Left ventricle myocardium superior (tissue), 1 donor: ENCODE measurements around the gene MAGEC2. TPM values are rescaled to one million over a fixed set of nuclear protein-coding genes. Genes with fewer than 3 reads are reported as not detected.

Source experiments
- ATAC-seq: fragments of 200-7000 bp; cut with Tn5 transposase; one replicate; pipeline ENCODE4 v1.9.1; 2020; ENCODE audit warnings: mild to moderate bottlenecking, moderate library complexity
- DNase-seq: peaks from one replicate; pipeline ENCODE4 v3.0.0-alpha.2; 2020
- intact Hi-C: fragments of 100-400 bp; cut with micrococcal nuclease; formaldehyde crosslinking; loops from one replicate; pipeline ENCODE4 v1.11.0; 2022
- long read RNA-seq: library from polyadenylated mRNA; unstranded; transcript quantifications from one replicate; pipeline ENCODE4 v2.0.0, GENCODE V29; 2021
- total RNA-seq: library from RNA; stranded (reverse); fragmentation: NEBNext Ultra II Directional; extraction: Animal tissue kit (Norgen Biotek cat#: 25700); gene quantifications from one replicate; pipeline ENCODE4 v1.2.1, GENCODE V29; 2021
- donor health status: DM: no; HTN: yes; CAD: no; lungs with severe emphysema.

Gene MAGEC2, protein sequence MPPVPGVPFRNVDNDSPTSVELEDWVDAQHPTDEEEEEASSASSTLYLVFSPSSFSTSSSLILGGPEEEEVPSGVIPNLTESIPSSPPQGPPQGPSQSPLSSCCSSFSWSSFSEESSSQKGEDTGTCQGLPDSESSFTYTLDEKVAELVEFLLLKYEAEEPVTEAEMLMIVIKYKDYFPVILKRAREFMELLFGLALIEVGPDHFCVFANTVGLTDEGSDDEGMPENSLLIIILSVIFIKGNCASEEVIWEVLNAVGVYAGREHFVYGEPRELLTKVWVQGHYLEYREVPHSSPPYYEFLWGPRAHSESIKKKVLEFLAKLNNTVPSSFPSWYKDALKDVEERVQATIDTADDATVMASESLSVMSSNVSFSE
- total RNA-seq = not detected
- long read RNA-seq = 0 reads

DNA sequence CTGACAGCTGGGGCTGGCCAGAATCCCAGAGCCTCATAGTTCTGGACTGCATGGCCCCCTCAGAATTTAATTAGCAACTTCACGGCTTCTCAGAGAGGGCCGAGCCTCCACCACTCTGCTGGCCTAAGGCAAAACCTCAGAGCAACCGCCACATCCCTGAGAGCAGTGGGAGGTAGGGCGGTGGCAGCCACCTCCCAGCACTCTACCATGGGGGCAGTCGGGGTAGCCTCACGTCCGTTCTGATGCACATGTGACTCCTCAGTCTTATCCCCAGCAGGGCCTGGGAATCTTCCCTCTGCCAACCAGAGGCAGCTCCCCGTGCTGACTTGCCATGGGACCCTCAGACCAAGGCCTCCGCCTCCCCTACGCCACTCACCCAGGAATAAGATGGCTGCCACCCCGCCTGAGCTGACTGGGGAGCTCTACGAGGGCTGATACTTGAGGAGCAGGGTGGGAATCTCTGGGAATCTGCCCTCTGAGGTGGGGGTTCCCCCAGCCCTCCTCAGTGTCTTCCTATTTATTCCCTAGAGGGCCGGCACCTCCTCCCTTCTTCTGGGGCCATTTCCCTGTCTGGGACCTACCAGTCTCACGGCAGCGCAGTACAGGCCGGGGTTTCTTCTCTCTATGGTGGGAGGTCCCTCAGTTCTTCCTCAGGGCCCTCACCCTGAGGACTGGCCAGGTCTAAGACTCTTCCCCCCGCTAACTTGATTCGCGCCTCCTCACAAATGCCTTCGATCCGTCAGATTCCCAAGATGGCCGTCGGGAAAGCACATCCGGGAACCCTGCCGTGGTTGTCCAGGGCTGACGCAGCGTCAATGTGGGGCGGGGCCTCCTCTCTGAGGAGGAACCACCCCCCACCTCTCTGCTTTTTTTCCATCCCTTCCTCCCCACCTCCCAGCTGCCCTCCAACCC, at the start of gene MAGEC2:
TSS of gene MAGEC2 (minus strand) at position 769 of the 912 bp plus-strand sequence. CDS start 1,303 bp downstream, outside the sequence.
- intact Hi-C loops = no loop called here
- ATAC-seq (no peak), DNase-seq (no peak)

DNA sequence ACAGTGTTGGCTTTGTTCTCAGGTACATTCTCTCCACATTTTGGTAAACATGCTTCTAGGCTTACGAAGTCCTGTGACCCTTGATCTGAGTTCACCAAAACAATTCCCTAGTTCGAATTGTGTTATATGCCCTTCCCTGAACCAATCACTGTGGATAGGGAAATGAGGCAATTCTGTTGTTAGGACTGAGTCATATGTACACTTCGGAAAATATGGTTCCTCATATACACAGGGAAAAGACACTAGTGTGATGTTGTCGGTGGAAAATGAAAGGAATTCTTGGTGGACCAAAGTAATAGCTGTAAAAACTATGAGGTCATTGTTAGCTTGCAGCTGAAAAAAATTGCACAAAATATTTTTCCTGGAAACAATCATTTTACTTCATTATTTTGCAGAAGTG, 46.6 kb upstream of the MAGEC2 start:
- ATAC-seq = no peak
- intact Hi-C loops = no loop called here

DNA sequence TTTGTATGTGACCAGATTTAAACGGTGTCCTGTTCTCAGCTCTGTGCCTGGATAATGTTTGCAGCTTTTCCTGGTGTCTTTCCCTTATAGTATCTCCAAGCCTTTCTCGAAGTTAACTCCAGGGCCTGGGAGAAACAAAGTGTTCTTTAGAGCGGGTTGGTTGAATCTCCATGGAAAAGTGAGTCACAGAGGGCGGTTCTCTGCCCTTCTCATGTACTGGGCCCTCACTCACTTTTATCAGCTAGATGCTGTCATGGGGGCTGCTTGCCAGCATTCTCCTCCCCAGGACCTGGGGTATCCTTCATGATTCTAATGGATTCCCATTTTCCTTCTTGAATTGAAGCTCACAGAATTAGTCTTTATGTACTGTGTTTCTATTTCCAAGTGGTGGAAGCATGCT, 46.1 kb upstream of the MAGEC2 start:
- ATAC-seq = no peak
- intact Hi-C loops = no loop called here

More for the DNA sequence above, 46.6 kb upstream of the MAGEC2 start:
- DNase-seq = no peak

DNA sequence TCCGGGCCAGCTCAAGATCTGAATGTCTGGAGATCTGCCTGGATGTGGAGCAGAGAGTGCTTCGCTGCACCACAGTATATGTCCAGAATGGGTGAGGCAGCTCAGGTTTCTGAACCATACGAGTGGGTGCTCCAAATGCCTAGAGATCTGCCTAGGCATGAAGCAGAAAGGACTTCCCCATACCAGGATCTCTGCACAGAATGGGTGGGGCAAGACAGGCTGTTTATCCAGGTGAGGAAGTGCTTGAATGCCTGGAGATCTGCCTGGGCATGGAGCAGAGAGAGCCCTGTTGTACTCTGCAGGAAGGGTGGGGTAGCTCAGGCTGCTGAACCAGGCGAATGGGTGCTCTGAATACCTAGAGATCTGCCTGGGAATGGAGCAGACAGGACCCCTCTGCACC, 45.4 kb upstream of the MAGEC2 start:
- intact Hi-C loops = no loop called here
- ATAC-seq = no peak
- DNase-seq = no peak

More for the DNA sequence above, 46.1 kb upstream of the MAGEC2 start:
- DNase-seq = no peak

DNA sequence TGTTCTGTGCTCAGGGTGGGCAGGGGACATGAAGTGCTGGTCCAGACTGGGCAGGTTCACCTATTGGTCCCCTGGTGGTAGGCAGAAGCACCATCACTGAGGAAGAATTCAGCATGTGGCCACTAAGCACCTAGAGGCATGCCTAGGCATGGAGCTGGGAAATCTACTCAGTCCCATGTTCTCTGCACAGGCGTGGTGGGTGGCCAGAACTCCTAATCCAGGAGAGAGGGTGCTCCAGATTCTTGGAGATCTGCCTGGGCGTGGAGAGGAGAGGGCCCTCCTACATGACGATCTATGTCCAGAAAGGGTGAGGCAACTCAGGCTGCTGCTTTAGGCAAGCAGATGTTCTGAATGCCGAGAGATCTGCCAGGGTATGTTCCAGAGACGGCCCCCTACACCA, 44.6 kb upstream of the MAGEC2 start:
- intact Hi-C loops = no loop called here
- no peak for DNase-seq
- ATAC-seq = no peak

DNA sequence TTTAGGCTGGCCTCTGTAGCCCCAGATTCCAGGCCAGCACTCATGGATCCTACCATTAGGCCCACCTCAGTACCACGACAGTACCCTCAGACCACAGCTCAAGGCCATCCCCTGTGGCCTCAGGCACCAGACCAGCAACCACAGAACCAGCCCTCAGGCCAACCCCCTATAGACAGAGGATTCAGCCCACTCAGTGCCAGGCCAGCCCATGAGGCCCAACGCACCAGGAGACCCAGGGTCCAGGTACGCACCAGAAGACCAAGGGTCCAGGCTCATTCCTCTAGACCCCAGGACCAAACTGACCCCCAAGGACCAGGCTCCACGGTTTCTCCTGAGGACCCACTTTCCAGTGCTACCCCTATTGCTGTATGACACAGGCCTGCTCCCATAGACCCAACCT, 39.5 kb upstream of the MAGEC2 start:
- intact Hi-C loops = no loop called here
- DNase-seq = no peak
- ATAC-seq = no peak

DNA sequence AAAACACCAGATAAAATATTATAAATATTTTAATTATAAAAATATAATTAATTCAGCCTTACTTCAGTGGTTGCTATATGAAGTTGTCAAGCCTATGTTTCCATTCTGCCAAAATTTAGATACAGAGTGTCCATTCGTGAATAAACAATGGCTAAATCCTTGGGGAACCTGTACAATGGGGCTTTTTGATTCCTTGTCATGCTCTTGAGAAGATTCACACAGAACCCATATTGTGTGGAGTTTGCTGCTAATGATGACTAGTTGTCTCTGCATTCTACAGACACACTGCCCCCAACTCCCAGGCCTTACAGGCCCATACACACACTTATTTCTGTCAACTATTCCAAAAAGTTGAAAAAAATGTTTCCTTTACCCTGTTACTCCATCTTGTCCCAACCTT, 33.4 kb upstream of the MAGEC2 start:
- intact Hi-C loops = no loop called here
- DNase-seq (no peak), ATAC-seq (no peak)

DNA sequence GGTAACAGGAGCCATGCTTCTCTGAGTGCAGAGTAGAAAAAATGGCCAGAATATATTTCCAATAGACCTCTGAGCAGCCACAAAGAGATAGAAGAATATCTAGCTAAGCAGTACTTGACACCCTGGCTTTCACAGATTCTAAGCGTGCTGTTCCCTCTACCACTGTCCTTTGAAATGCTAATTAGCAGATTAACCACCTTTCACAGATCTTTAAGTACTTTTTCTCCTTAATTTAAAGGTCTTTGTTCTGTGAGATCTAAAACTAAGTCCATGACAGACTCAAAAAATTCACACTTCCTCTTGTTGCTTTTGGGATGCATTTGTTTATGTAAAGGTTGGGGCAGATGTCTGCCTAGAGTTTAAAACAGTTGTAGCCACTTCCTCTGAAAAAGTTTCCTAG, 28.3 kb upstream of the MAGEC2 start:
- intact Hi-C loops = no loop called here
- ATAC-seq = no peak
- no peak for DNase-seq

DNA sequence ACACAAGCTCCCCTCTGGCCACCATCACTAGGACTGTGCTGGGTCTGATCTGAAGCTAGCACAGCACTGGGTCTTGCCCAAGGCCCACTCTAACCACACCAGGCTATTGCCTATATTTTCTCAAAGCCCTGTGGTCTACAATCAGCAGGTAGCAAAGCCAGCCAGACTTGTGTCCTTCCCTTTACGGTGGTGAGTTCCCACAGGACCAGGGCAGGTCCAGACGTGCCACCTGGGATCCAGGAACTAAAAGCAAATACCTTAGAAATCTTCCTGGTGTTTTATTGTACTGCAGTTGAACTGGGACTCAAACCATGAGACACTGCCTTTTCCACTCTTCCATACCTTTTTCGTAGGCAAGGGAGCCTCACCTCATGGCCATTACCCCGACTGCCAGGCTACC, 9.0 kb upstream of the MAGEC2 start:
- no peak for DNase-seq
- intact Hi-C loops = no loop called here
- no peak for ATAC-seq

DNA sequence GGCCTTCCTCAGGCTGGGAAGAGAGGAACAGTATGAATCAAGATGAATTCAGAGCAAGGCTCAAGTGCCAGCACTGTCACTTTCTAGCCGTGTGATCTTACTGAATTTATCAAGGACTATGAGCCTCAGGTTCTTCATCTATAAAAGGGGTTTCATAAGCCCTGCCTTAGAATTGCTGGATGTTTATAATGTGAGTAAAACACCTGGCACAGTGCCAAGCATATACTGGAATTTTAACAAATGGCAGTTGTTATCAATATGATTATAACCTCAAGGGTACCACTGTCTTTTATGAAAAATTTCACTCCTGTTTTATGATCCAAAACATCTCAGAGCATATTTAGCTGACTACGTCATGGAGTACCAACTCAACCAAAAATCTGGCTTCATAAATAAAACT, 4.0 kb downstream of the MAGEC2 start:
- intact Hi-C loops = no loop called here
- no peak for ATAC-seq
- DNase-seq = no peak

DNA sequence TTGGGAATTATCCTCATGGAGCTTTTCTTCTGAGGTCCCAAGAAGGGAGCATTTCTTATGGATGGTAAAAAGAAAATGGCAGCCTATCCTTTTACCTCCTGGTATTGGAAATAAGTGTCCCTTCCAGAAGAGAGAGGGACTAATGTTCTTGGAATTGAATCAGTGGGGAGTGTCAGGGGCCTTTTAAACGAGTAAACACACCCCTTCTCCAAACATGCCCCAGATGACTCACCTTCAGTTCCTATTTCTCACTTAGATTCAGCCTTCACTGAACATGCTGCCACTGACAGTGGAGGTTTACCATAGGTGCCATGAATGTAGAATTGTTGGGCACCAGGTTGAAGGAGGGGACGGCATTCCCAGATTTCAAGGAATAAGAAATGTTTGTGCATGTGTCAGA, 19.0 kb downstream of the MAGEC2 start:
- DNase-seq (no peak), ATAC-seq (no peak)
- intact Hi-C loops = no loop called here

DNA sequence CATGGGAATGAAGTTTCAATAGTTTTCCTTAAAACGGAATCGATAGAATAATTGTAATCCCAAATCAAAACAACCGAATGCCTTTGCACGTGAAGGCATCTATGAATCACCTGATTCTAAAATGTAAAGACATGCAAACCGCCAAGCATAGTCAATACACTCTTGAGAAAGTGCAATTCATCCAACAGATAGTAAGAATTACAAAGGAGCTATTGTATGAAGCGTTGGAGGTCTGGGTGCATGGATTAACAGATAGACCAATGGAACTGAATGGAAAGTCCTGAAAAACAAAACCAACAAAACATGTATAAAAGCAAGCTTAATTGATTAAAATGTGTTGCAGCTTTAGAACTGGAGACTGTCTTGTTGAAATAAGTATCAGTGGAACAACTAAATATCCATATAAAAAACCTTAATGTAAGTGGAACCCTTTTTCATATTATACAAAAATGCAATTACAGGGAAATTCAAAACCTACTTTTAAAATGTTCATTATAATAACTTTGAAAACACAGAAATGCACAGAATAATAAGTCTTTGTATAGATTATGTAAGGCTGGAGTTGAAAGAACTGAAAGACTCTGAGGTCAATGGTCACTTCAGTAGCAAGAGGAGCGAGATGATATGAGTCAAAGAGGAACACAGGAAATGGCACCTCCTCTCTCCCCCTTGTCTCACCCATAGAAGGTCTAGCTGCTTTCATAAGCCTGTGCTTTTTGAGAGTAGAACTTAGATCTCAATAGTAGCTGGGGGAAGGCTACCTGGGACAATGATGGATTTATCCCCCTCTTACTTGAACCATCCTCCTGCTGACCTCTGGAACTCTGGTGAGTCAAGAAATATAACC, 20.1 kb downstream of the MAGEC2 start:
- ATAC-seq (no peak), DNase-seq (no peak)
- intact Hi-C loops = no loop called here

DNA sequence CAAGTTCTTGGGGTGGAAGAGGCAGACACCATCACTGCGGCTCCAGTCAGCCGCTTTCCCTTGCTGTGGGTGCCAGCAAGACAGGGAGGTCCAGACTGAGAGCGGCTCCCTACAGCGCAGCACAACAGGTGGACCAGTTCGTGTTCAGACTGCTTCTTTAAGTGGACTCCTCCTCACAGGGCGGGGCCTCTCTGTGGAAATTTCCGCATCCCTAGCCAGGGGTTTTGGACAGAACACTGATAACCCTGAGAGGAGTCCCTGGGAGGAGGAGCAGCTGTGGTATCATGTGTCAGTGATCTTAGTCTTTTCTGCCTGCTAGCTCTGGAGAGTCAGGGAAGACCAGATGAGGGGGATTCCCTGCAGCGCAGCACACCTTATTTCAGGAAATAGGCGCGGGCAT, 48.5 kb downstream of the MAGEC2 start:
- no peak for ATAC-seq
- intact Hi-C loops = no loop called here
- no peak for DNase-seq
